SK-N-SH (cell line): ENCODE measurements around the gene DCDC1. TPM values are rescaled to one million over a fixed set of nuclear protein-coding genes. Genes with fewer than 3 reads are reported as not detected.

Source experiments
- CTCF ChIA-PET: fragments of 300-600, 350-600 bp; formaldehyde crosslinking; extraction: SDS; loops from one replicate; lab custom pipeline; 2021; lab: Yijun Ruan, JAX
- POLR2A ChIA-PET: fragments of 350-600 bp; sonication (Branson Sonifier 250); formaldehyde crosslinking; extraction: SDS; loops from one replicate; lab custom pipeline; 2020; ENCODE audit warnings: antibody characterized with exemption, inconsistent platforms; lab: Yijun Ruan, JAX
- DNase-seq: peaks from one replicate; pipeline ENCODE4 v3.0.0; 2012
- H2AFZ ChIP-seq: fragments of 200-600 bp; sonication (generic); 2 replicates; pipeline ENCODE4 v1.8.1; 2016; ENCODE audit warnings: antibody characterized with exemption, mild to moderate bottlenecking, low read depth
- H3F3A ChIP-seq: fragments of 200-600 bp; sonication (generic); replicated peaks from 2 replicates; pipeline ENCODE3; 2016; ENCODE audit warnings: antibody characterized with exemption, mild to moderate bottlenecking; ENCODE audit not compliant: insufficient read depth
- H3K27ac ChIP-seq, 2 experiments: fragments of 200-500 bp in 1 of 2; fragments of 200-600 bp in 1 of 2; sonication (Bioruptor generic) in 1 of 2; sonication (generic), shearing (Covaris generic) in 1 of 2; 2 replicates each; pipeline versions ENCODE4 v1.5.1 to v1.6.1; 2014 to 2016; ENCODE audit warnings: low read depth in 2 of 2, inconsistent platforms in 1 of 2, low read length in 1 of 2, mild to moderate bottlenecking in 1 of 2, mixed read lengths in 1 of 2
- H3K27me3 ChIP-seq: fragments of 200-600 bp; sonication (generic), shearing (Covaris generic); 2 replicates; pipeline ENCODE4 v1.6.1; 2016; ENCODE audit warnings: mixed run types; ENCODE audit not compliant: insufficient read depth
- H3K36me3 ChIP-seq, 2 experiments: fragments of 200-500 bp in 1 of 2; fragments of 200-600 bp in 1 of 2; sonication (Bioruptor generic) in 1 of 2; sonication (generic) in 1 of 2; replicated peaks in 1 of 2; 2 replicates each; pipeline versions ENCODE3 to v1.5.1; 2014 to 2016; ENCODE audit warnings: low read length in 1 of 2, mild to moderate bottlenecking in 1 of 2; ENCODE audit not compliant: insufficient read depth in 2 of 2, control insufficient read depth in 1 of 2
- H3K4me1 ChIP-seq, 2 experiments: fragments of 200-500 bp in 1 of 2; fragments of 200-600 bp in 1 of 2; sonication (Bioruptor generic) in 1 of 2; sonication (generic), shearing (Covaris generic) in 1 of 2; 2 replicates each; pipeline versions ENCODE4 v1.5.1 to v1.6.1; 2014 to 2016; ENCODE audit warnings: low read depth in 1 of 2, low read length in 1 of 2, mixed run types in 1 of 2; ENCODE audit not compliant: insufficient read depth in 2 of 2, control insufficient read depth in 1 of 2
- H3K4me2 ChIP-seq: fragments of 200-600 bp; sonication (generic), shearing (Covaris generic); 2 replicates; pipeline ENCODE4 v1.6.1; 2017; ENCODE audit warnings: mixed run types
- H3K4me3 ChIP-seq, 2 experiments: fragments of 200-500 bp in 1 of 2; fragments of 200-600 bp in 1 of 2; sonication (Bioruptor generic) in 1 of 2; sonication (generic), shearing (Covaris generic) in 1 of 2; 2 replicates each; pipeline versions ENCODE4 v1.5.1 to v1.8.1; 2014 to 2016; ENCODE audit warnings: low read depth in 2 of 2, inconsistent platforms in 1 of 2, low read length in 1 of 2, mild to moderate bottlenecking in 1 of 2, mixed read lengths in 1 of 2, moderate library complexity in 1 of 2
- H3K79me2 ChIP-seq: fragments of 200-600 bp; sonication (generic); 2 replicates; pipeline ENCODE4 v1.8.1; 2017; ENCODE audit warnings: mild to moderate bottlenecking; ENCODE audit not compliant: insufficient read depth
- H3K9ac ChIP-seq: fragments of 200-600 bp; sonication (generic); 2 replicates; pipeline ENCODE4 v1.6.1; 2017; ENCODE audit warnings: mixed run types
- H3K9me2 ChIP-seq: fragments of 200-600 bp; sonication (generic); 2 replicates; pipeline ENCODE4 v1.6.1; 2017; ENCODE audit warnings: mixed run types
- H3K9me3 ChIP-seq: fragments of 200-600 bp; sonication (generic); 2 replicates; pipeline ENCODE4 v1.6.1; 2017; ENCODE audit warnings: mixed run types, mild to moderate bottlenecking, moderate library complexity
- H4K20me1 ChIP-seq: fragments of 200-600 bp; sonication (generic); 2 replicates; pipeline ENCODE4 v1.6.1; 2017; ENCODE audit warnings: mild to moderate bottlenecking, mixed run types; ENCODE audit not compliant: insufficient read depth
- CHD2 ChIP-seq: fragments of 150-350 bp; IDR thresholded peaks from 2 replicates; pipeline ENCODE4 v1.6.1; 2018; ENCODE audit warnings: low read length; ENCODE audit not compliant: partially characterized antibody
- GABPA ChIP-seq: IDR thresholded peaks from 2 replicates; pipeline ENCODE4 v1.4.0; 2012; ENCODE audit warnings: low read depth, mild to moderate bottlenecking
- IRF3 ChIP-seq: fragments of 150-350 bp; IDR thresholded peaks from 2 replicates; pipeline ENCODE4 v1.6.1; 2016; ENCODE audit warnings: mild to moderate bottlenecking, low read depth, low read length
- JUND ChIP-seq: IDR thresholded peaks from 2 replicates; pipeline ENCODE4 v1.4.0; 2012
- NFIC ChIP-seq: IDR thresholded peaks from 2 replicates; pipeline ENCODE4 v1.4.0; 2012; ENCODE audit warnings: borderline replicate concordance
- NRF1 ChIP-seq: IDR thresholded peaks from 2 replicates; pipeline ENCODE4 v1.6.1; 2012; ENCODE audit warnings: low read depth, mild to moderate bottlenecking, low read length
- RAD21 ChIP-seq: IDR thresholded peaks from 2 replicates; pipeline ENCODE4 v1.6.1; 2012; ENCODE audit warnings: mild to moderate bottlenecking, low read length
- RCOR1 ChIP-seq: fragments of 150-350 bp; IDR thresholded peaks from 2 replicates; pipeline ENCODE4 v1.6.1; 2017; ENCODE audit warnings: antibody characterized with exemption, low read length
- REST ChIP-seq: IDR thresholded peaks from 2 replicates; pipeline ENCODE4 v1.6.1; 2012; ENCODE audit warnings: mild to moderate bottlenecking, low read depth, low read length, moderate library complexity
- SIN3A ChIP-seq: IDR thresholded peaks from 2 replicates; pipeline ENCODE4 v1.6.1; 2012; ENCODE audit warnings: low read depth, mild to moderate bottlenecking, low read length, moderate library complexity, borderline replicate concordance
- TCF12 ChIP-seq: IDR thresholded peaks from 2 replicates; pipeline ENCODE4 v1.4.0; 2012
- WGBS: methylation state at CpG from one replicate; pipeline ENCODE4 v1.1.6; 2017; ENCODE audit warnings: low lambda C conversion rate; 5-methylcytosine and 5-hydroxymethylcytosine counted together
- polyA plus RNA-seq, 3 experiments: library from polyadenylated mRNA; depleted of rRNA; stranded (reverse); fragments of >200 nt; gene quantifications; 2 replicates each; pipeline ENCODE4 v1.2.3, GENCODE V29; 2012
- TF ChIP-seq, protein P1 (sequence below): IDR thresholded peaks from 2 replicates; pipeline ENCODE4 v1.4.0; 2012; ENCODE audit warnings: low read depth, borderline replicate concordance
- TF ChIP-seq, protein P2 (sequence below): fragments of 150-350 bp; IDR thresholded peaks from 2 replicates; pipeline ENCODE4 v1.6.1; 2017; ENCODE audit warnings: antibody characterized with exemption, low read length, low read depth, borderline replicate concordance

DCDC1 gene
- polyA plus RNA-seq, 1 of the 3 experiments (the other 2 are of a cell fraction): 0.12 TPM

DNA sequence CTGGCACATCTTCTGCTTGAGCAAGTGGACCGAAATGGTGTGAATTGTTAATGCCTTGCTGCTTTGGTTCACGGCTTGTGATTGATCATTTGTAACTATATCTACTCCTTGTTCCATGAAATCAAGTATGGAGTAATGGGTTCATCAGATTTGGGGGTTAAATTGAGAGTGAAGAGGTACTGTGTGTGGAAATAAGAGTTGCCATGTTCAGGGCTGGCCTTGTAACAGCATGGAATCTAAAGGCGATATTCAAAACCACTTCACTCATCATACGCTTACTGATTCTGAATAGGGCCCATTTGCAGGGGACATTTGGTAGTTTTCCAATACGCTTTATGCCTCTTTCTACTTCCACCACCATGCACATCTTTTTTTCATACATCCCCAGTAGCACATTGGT, 122.2 kb downstream of the DCDC1 start:
- no peaks in the 10 kb centered on the region for H3K27me3 ChIP-seq
- H3K9me3 ChIP-seq: no peaks in the 10 kb centered on the region
- CTCF ChIA-PET: no interaction called here
- WGBS: 40% methylated on average over 5 of the region's 5 CpGs
- POLR2A ChIA-PET: no interaction called here
- no peak for DNase-seq
- H3K9ac ChIP-seq: no peak overlapping the region
- H3K36me3 ChIP-seq: no peaks in the 10 kb centered on the region
- TF ChIP-seq NFIC (no peak), CHD2 (no peak), JUND (no peak), IRF3 (no peak), GABPA (no peak), NRF1 (no peak), RCOR1 (no peak), SIN3A (no peak), TCF12 (no peak), REST (no peak), RAD21 (no peak)
- TF ChIP-seq, protein P1, sequence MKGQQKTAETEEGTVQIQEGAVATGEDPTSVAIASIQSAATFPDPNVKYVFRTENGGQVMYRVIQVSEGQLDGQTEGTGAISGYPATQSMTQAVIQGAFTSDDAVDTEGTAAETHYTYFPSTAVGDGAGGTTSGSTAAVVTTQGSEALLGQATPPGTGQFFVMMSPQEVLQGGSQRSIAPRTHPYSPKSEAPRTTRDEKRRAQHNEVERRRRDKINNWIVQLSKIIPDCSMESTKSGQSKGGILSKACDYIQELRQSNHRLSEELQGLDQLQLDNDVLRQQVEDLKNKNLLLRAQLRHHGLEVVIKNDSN: no peak
- TF ChIP-seq, protein P2, sequence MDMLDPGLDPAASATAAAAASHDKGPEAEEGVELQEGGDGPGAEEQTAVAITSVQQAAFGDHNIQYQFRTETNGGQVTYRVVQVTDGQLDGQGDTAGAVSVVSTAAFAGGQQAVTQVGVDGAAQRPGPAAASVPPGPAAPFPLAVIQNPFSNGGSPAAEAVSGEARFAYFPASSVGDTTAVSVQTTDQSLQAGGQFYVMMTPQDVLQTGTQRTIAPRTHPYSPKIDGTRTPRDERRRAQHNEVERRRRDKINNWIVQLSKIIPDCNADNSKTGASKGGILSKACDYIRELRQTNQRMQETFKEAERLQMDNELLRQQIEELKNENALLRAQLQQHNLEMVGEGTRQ: no peak
- H2AFZ ChIP-seq: no peak overlapping the region
- no peaks in the 10 kb centered on the region for H3K4me1 ChIP-seq
- H3K9me2 ChIP-seq: no peaks in the 10 kb centered on the region
- H3F3A ChIP-seq: no peaks in the 10 kb centered on the region
- no peak overlapping the region for H3K27ac ChIP-seq
- no peaks in the 10 kb centered on the region for H4K20me1 ChIP-seq
- no peaks in the 10 kb centered on the region for H3K79me2 ChIP-seq
- no peak overlapping the region for H3K4me2 ChIP-seq
- H3K4me3 ChIP-seq: no peak overlapping the region
